Measurements from ENCODE around the gene GRM5. TPM values are rescaled to one million over a fixed set of nuclear protein-coding genes. Genes with fewer than 3 reads are reported as not detected.
"Not testable (repeated sequence)": the region's sequence is repeated elsewhere in the genome, so short reads cannot be mapped to it uniquely, and the experiment has no call there.

GRM5 gene
- total RNA-seq, 4 donors from 2014 or later = not detected

GRCh38 chr11:88843766-88844426 lies 221.9 kb downstream of the GRM5 start:
- H3K4me3 ChIP-seq, H3K4me1 ChIP-seq, H3K36me3 ChIP-seq, H3K27ac ChIP-seq, ATAC-seq, H3K9me3 ChIP-seq, H3K27me3 ChIP-seq: not testable (repeated sequence)
- WGBS, 2 donors (ENCODE audit: low coverage in 1 of 2) = 63 to 77% methylated on average over 1 of the region's 1 CpG

GRCh38 chr11:88838139-88838538 lies 227.6 kb downstream of the GRM5 start:
- not testable (repeated sequence) for H3K4me3 ChIP-seq, H3K4me1 ChIP-seq, H3K9me3 ChIP-seq, ATAC-seq, H3K27ac ChIP-seq, H3K27me3 ChIP-seq, H3K36me3 ChIP-seq
- WGBS, 2 donors (ENCODE audit: low coverage in 1 of 2) = 25 to 80% methylated on average over 1 of the region's 1 CpG

- not testable (repeated sequence) for H3K36me3 ChIP-seq, ATAC-seq, H3K27me3 ChIP-seq, H3K4me1 ChIP-seq, H3K9me3 ChIP-seq, H3K4me3 ChIP-seq, H3K27ac ChIP-seq
- WGBS, 2 donors (ENCODE audit: low coverage in 1 of 2) = 83 to 100% methylated on average over 1 to 2 of the region's 2 CpGs
These were observed 230.1 kb downstream of the GRM5 start for GRCh38 chr11:88835709-88836108.

- Histone ChIP-seq H3K9me3 (no peaks in the 10 kb centered on the region), H3K4me1 (no peaks in the 10 kb centered on the region), H3K36me3 (no peaks in the 10 kb centered on the region), H3K4me3 (no peak overlapping the region), H3K27me3 (no peaks in the 10 kb centered on the region), H3K27ac (no peak overlapping the region)
- WGBS, 2 donors (ENCODE audit: low coverage in 1 of 2) = 100% methylated on average over 1 of the region's 3 CpGs; no CpG with 5 or more reads in 1 of the 2 donors
- no peak for ATAC-seq
- TF ChIP-seq POLR2AphosphoS5 (IDR thresholded peaks at IDR 0.05) (no peak), CTCF (IDR thresholded peaks at IDR 0.05) (no peak), EP300 (IDR thresholded peaks at IDR 0.05) (no peak), POLR2A (IDR thresholded peaks at IDR 0.05) (no peak)
These were observed 234.4 kb downstream of the GRM5 start for GRCh38 chr11:88831303-88831890.

- no peak for ATAC-seq
- 27 to 48% methylated on average over 3 of the region's 3 CpGs for WGBS, 2 donors (ENCODE audit: low coverage in 1 of 2)
- H3K27me3 ChIP-seq = no peaks in the 10 kb centered on the region
- H3K4me1 ChIP-seq = no peaks in the 10 kb centered on the region
- no peaks in the 10 kb centered on the region for H3K36me3 ChIP-seq
- no peak overlapping the region for H3K4me3 ChIP-seq
- TF ChIP-seq EP300 (IDR thresholded peaks at IDR 0.05) (no peak), POLR2A (IDR thresholded peaks at IDR 0.05) (no peak), CTCF (IDR thresholded peaks at IDR 0.05) (no peak), POLR2AphosphoS5 (IDR thresholded peaks at IDR 0.05) (no peak)
- no peaks in the 10 kb centered on the region for H3K9me3 ChIP-seq
- no peak overlapping the region for H3K27ac ChIP-seq
These were observed 238.6 kb downstream of the GRM5 start for GRCh38 chr11:88827018-88827676.

- H3K9me3 ChIP-seq = no peaks in the 10 kb centered on the region
- H3K4me3 ChIP-seq = no peak overlapping the region
- no peaks in the 10 kb centered on the region for H3K4me1 ChIP-seq
- no peak overlapping the region for H3K27ac ChIP-seq
- H3K27me3 ChIP-seq = no peaks in the 10 kb centered on the region
- TF ChIP-seq POLR2A (IDR thresholded peaks at IDR 0.05) = no peak
- no peak for TF ChIP-seq CTCF (IDR thresholded peaks at IDR 0.05)
- TF ChIP-seq EP300 (IDR thresholded peaks at IDR 0.05) = no peak
- TF ChIP-seq POLR2AphosphoS5 (IDR thresholded peaks at IDR 0.05) = no peak
- 79 to 85% methylated on average over 2 to 3 of the region's 3 CpGs for WGBS, 2 donors (ENCODE audit: low coverage in 1 of 2)
- H3K36me3 ChIP-seq = no peaks in the 10 kb centered on the region
- ATAC-seq = no peak
These were observed 246.2 kb downstream of the GRM5 start for GRCh38 chr11:88819616-88820015.
